A673 (cell line): ENCODE results near the gene MAGI3. TPM values are rescaled to one million over a fixed set of nuclear protein-coding genes. Genes with fewer than 3 reads are reported as not detected.

Experiments used
- BruUV-seq: library from RNA; stranded (reverse); fragments of 400-500 nt; replicated peaks from 2 replicates; lab custom pipeline; 2021; lab: Mats Ljungman, UMichigan
- CTCF ChIA-PET: fragments of 300-600 bp; sonication (Branson Sonifier 250); formaldehyde crosslinking; loops from one replicate; lab custom pipeline; 2022; ENCODE audit warnings: antibody characterized with exemption; lab: Charles Lee
- POLR2A ChIA-PET: fragments of 300-600 bp; sonication (Branson Sonifier 250); formaldehyde crosslinking; loops from one replicate; lab custom pipeline; 2022; ENCODE audit warnings: antibody characterized with exemption; ENCODE audit not compliant: low non-redundant PET; lab: Charles Lee
- DNase-seq: peaks from one replicate; pipeline ENCODE4 v3.0.0-alpha.2; 2015; ENCODE audit warnings: low spot score
- H3K27ac ChIP-seq: fragments of 200-600 bp; sonication (generic); 2 replicates; pipeline ENCODE4 v1.5.1; 2016; ENCODE audit warnings: mixed run types, low read depth, mild to moderate bottlenecking, mixed read lengths, antibody characterized with exemption, low read length; ENCODE audit not compliant: poor library complexity, severe bottlenecking
- H3K27me3 ChIP-seq: fragments of 200-600 bp; sonication (generic); replicated peaks from 2 replicates; pipeline ENCODE4 v1.6.1; 2017; ENCODE audit warnings: mixed run types, low read depth, mild to moderate bottlenecking, mixed read lengths, antibody characterized with exemption, low read length; ENCODE audit not compliant: insufficient read depth, poor library complexity
- H3K36me3 ChIP-seq: fragments of 200-600 bp; sonication (generic); 2 replicates; pipeline ENCODE4 v1.6.1; 2016; ENCODE audit warnings: mixed run types, mild to moderate bottlenecking, mixed read lengths, antibody characterized with exemption, low read length; ENCODE audit not compliant: insufficient read depth, poor library complexity, severe bottlenecking
- H3K4me1 ChIP-seq: fragments of 200-600 bp; sonication (generic); 2 replicates; pipeline ENCODE4 v1.6.1; 2017; ENCODE audit warnings: mixed run types, mild to moderate bottlenecking, mixed read lengths, antibody characterized with exemption, low read length; ENCODE audit not compliant: insufficient read depth, poor library complexity, severe bottlenecking
- H3K4me3 ChIP-seq: fragments of 200-600 bp; sonication (generic); 2 replicates; pipeline ENCODE4 v1.5.1; 2016; ENCODE audit warnings: low read depth, mixed run types, mild to moderate bottlenecking, mixed read lengths, low read length; ENCODE audit not compliant: poor library complexity, severe bottlenecking
- H3K9me3 ChIP-seq: fragments of 200-600 bp; sonication (generic); 2 replicates; pipeline ENCODE4 v1.6.1; 2016; ENCODE audit warnings: mixed run types, low read depth, mild to moderate bottlenecking, mixed read lengths, antibody characterized with exemption, low read length; ENCODE audit not compliant: poor library complexity, severe bottlenecking
- CTCF ChIP-seq: fragments of 300-800, 200-600 bp; sonication (generic); conservative IDR thresholded peaks from 2 replicates; pipeline ENCODE4 v1.5.1; 2017; ENCODE audit warnings: low read depth, mild to moderate bottlenecking, antibody characterized with exemption, low read length, moderate library complexity, mixed read lengths
- EZH2 ChIP-seq: fragments of 200-600 bp; sonication (generic); IDR thresholded peaks from 2 replicates; pipeline ENCODE4 v1.6.1; 2017; ENCODE audit warnings: borderline replicate concordance, low read depth, mild to moderate bottlenecking, mixed read lengths, antibody characterized with exemption, low read length; ENCODE audit not compliant: poor library complexity, severe bottlenecking
- intact Hi-C: fragments of 100-400 bp; cut with micrococcal nuclease; formaldehyde crosslinking; loops from one replicate; pipeline ENCODE4 v1.10.0; 2022; ENCODE audit not compliant: unreplicated experiment
- total RNA-seq: library from RNA; stranded (reverse); gene quantifications from 2 replicates; pipeline ENCODE4 v1.2.3, GENCODE V29; 2021

Gene MAGI3
- total RNA-seq, 1 experiment from 2014 or later, result 5.1 TPM

DNA sequence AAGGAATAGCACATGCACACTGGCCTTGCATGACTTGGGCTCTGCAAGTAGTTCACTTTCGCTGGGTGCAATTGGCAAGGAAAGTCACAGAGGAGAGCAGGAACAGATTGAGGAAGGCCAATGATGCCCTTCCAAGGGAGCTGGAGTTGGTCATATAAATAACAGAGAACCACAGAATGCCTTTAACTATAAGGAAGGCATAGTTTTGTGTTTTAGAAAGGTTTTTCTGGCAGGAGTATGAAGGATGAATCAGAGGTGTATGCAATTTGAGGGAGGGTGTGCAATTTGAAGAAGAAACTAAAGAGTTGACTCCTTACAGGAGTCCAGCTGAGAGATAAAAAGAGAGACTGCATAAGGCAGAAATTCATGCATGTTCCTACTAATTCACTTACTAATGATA, 256.8 kb downstream of the MAGI3 start:
- ChIA-PET CTCF (no interaction called here), POLR2A (no interaction called here)
- Histone ChIP-seq H3K4me1 (no peaks in the 10 kb centered on the region), H3K4me3 (no peak overlapping the region), H3K27me3 (no peaks in the 10 kb centered on the region), H3K9me3 (no peaks in the 10 kb centered on the region), H3K27ac (no peak overlapping the region), H3K36me3 (no peaks in the 10 kb centered on the region)
- DNase-seq, result no peak
- intact Hi-C loops, result no loop called here
- no TSS peak for BruUV-seq
- TF ChIP-seq EZH2 (no peak), CTCF (no peak)

GRCh38 chr1:113648478-113648877, 258.2 kb downstream of the MAGI3 start:
- POLR2A ChIA-PET, result no interaction called here
- H3K36me3 ChIP-seq, result no peaks in the 10 kb centered on the region
- CTCF ChIA-PET, result no interaction called here
- no peak overlapping the region for H3K27ac ChIP-seq
- no peaks in the 10 kb centered on the region for H3K4me1 ChIP-seq
- no peak for TF ChIP-seq CTCF
- TF ChIP-seq EZH2, result no peak
- no TSS peak for BruUV-seq
- no peaks in the 10 kb centered on the region for H3K9me3 ChIP-seq
- intact Hi-C loops, result no loop called here
- DNase-seq, result no peak
- H3K4me3 ChIP-seq, result no peak overlapping the region
- H3K27me3 ChIP-seq, result no peaks in the 10 kb centered on the region

DNA sequence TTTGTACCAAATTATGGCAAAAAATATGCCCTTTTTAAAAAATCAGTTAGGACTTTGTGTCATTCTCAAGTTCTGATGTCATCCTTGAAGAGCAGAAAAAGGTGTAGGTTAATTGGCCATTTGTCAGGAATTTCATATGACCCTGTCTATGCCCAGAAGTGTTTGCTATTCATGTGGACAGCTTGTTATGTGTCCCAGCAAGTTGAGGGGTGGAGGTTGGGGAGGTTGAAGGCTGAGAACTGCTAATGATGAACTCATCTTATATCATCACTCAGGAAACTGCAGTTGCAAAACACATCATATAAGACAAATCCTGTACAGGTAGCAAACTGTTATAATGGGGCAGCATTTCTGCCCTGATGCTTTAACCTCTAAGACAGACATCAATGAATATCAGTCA, 262.5 kb downstream of the MAGI3 start:
- Histone ChIP-seq H3K4me1 (no peaks in the 10 kb centered on the region), H3K36me3 (no peaks in the 10 kb centered on the region), H3K4me3 (no peak overlapping the region), H3K27me3 (no peaks in the 10 kb centered on the region), H3K9me3 (no peaks in the 10 kb centered on the region), H3K27ac (no peak overlapping the region)
- BruUV-seq, result no TSS peak
- DNase-seq, result no peak
- TF ChIP-seq CTCF, result no peak
- TF ChIP-seq EZH2, result no peak
- CTCF ChIA-PET, result no interaction called here
- POLR2A ChIA-PET, result no interaction called here
- intact Hi-C loops, result no loop called here
